SK-N-MC (cell line): Measurements from ENCODE around the gene TBC1D12.

Source experiments
- EZH2 ChIP-seq: fragments of 200-600 bp; sonication (generic); IDR thresholded peaks from one replicate; pipeline ENCODE4 v1.6.1; 2017; ENCODE audit warnings: antibody characterized with exemption
- FOXP2 ChIP-seq: optimal IDR thresholded peaks from 2 replicates; pipeline ENCODE3; 2011; ENCODE audit warnings: mild to moderate bottlenecking, moderate library complexity; ENCODE audit not compliant: insufficient read depth; ENCODE audit errors: extremely low read length, control extremely low read depth
- POLR2AphosphoS5 ChIP-seq: IDR thresholded peaks from 2 replicates; pipeline ENCODE4 v1.6.1; 2012; ENCODE audit warnings: mild to moderate bottlenecking, low read depth, low read length, borderline replicate concordance

- TF ChIP-seq POLR2AphosphoS5: no peak
- no peak for TF ChIP-seq EZH2
- no peak for TF ChIP-seq FOXP2
Measured at GRCh38 chr10:94398762-94399161, 3.6 kb upstream of the TBC1D12 start.
